ENCODE measurements around the gene TSEN2. TPM values are rescaled to one million over a fixed set of nuclear protein-coding genes. Genes with fewer than 3 reads are reported as not detected.
"Not testable (repeated sequence)": the region's sequence is repeated elsewhere in the genome, so short reads cannot be mapped to it uniquely, and the experiment has no call there.

The TSEN2 gene
- total RNA-seq, 1 donor from 2014 or later, result 13.4 TPM

DNA sequence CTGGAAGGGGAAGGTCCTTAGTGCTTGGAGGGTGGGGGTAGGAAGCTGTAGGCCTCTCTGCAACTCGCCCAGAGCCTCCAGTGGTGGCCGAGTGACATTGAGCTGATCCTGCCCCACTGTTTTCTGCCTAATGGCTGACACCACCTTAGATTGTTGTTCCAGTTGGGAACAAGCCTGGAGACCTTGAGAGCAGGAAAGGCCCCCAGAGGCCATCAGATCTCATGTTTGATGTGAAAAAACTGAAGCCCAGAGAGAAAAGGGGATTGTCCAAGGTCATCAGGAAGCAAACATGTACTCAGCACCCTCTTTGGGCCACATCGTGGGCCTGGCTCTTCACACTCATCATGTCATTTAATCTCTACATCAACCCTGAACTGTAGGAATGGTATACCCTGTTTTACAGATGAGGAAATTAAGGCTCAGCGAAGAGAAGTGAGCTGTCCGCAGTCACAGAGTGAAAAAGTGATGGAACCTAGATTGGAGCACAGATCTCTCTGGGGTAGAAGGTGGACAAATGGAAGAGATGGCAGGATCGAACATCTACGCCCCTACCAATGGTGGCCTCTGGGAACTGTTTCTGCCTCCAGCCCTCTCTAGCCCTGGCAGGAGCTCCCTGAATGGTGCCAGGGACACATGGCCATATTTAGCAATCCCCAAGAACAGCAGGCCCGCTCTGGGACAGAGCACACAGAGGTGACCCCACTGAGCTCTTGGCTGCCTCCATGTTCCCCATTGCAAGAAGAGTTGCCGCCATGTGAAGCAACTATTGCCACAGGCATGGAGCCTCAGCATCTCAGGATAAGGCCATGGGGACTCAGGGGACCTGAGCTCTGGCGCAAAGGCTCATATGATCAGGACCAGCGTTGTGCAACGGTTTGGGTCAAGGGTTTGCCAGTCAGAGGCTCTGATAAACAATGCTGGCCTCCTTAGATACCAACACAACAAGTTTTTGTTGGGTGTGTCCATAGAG is 31.6 kb upstream of the TSEN2 start:
- ATAC-seq, result no peak

DNA sequence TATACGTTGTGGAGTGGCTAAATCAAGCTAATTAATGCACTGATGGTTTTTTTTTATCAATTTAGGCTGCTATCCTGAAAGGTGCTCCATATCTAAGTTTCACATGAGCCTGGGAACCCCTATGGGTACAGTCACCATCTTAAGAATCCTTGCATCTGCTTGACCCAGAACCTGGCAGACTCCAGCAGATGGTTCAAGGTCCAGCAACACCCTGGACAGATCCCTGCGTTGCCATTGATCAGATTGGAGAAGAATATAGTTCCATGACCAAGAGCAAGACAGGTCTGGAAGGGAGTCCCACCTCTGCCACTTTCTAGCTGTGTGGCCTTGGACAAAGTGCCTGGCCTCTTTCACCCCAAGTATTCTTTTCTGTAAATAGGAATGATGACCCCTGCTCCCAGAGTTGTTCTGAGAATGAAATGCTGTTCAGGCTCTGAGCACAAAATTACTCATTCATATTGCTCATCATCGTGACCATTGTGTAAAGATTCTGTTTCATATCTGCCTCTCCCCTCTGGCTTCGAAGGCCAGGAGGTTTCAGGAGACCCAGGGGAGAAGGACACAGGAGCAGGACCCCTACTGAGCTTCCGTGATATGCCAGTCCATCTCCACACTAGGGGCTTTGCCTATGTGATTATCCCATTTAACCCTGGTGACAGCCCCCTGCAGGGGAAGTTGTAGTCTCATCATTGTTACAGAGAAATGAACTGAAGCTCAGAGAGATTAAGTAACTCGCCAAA is 30.0 kb upstream of the TSEN2 start:
- ATAC-seq, result no peak

DNA sequence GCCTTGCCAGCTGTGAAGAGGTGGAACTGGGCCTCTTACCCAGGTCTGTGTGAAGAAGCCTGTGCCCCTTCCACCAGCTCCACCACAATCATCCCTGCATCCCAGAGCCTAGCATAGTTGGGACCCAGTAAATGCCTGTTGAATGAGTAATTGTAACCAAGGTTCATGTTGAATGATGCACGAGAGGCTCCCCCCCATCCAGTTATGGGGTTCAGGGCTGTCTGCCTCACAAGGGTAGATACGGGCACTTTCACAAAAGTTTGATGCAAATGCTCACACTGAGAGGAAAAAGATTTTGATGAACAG is 29.5 kb upstream of the TSEN2 start:
- ATAC-seq, result no peak

DNA sequence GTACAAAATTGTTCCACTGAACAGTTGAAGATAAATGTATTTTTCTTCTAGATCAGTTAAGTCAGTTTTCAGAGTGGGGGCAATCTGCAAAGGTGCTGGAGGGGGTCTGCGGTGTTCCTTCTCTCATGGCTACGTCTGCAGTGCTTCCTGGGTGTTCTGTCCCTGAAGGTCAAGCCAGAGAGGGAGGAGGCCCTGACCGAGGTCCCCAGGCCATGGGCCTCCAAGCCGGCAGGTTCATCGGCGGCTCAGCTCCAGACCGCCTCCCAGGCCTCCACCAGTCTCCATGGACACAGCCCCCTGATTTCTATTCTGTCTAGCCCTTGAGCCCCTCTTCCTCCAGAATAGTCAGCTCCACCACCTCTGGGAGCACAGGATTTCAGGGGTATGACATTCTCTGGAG is 28.5 kb upstream of the TSEN2 start:
- ATAC-seq, result no peak

DNA sequence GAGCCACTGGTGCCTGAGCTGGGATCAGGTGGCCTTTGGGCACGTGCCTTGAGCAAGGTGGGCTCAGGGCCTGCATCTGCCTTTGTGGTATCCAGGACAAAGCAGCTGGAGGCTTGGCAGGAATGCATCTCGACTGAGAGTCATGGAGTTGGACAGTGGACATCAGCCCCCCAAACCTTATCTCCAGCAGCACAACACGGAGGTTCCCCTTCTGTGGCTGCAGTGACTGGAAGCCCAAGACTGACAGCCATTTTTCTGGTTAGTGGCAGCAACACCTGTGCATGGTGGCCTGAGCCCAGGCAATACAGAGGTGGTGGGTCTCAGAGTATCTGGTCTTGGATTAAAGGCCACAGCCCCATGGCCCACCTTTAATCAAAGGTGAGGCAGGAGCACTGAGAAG is 27.8 kb upstream of the TSEN2 start:
- ATAC-seq, result no peak

DNA sequence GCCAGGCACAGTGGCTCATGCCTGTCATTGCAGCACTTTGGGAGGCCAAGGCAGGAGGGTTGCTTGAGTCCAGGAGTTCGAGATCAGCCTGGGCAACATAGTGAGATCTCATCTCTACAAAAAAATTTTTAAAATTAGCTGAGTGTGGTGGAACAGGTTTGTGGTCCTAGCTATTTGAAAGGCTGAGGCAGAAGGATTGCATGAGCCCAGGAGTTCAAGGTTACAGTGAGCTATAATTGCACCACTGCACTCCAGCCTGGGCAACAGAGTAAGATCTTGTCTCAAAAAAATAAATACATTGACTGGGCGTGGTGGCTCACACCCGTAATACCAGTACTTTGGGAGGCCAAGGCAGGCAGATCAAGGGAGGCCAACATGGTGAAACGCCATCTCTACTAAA is 26.9 kb upstream of the TSEN2 start:
- not testable (repeated sequence) for ATAC-seq

DNA sequence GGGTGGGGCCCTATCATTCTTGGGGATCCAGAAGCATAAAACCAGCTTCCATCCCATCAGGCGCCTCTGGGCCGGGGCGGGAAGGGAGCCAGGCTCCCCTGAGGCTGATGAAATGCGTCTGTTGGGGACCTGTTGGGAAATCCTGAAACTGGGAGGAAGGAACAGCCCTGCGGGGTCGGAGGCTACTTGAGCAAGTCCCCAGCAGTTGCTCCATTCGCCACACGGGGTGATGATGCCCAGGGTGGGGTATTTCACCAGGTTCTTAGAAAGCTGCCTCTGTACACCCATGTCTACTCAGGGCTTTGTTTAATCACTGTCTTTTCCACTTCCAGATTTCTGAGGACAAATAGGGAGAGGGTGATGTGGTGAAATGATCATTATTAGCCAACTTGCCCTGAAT is 25.4 kb upstream of the TSEN2 start:
- no peak for ATAC-seq

DNA sequence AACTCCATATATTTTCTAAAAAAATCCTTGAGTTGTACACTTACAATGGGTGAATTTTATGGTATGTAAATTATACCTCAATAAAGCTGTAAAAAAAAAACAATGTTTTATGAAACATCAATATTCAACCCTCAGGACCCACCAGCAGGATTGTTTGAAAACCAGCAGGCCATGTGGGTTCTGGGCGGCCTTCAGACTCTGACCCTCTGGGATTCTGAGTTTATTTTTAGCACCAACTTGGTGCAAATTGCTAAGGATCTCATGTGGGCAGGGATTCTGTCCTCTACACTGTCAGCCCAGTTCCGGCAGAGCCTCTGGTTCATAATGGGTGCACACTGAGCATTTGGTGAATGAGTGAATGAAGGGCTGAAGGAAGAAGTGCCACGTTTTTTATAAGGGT is 24.2 kb upstream of the TSEN2 start:
- no peak for ATAC-seq

DNA sequence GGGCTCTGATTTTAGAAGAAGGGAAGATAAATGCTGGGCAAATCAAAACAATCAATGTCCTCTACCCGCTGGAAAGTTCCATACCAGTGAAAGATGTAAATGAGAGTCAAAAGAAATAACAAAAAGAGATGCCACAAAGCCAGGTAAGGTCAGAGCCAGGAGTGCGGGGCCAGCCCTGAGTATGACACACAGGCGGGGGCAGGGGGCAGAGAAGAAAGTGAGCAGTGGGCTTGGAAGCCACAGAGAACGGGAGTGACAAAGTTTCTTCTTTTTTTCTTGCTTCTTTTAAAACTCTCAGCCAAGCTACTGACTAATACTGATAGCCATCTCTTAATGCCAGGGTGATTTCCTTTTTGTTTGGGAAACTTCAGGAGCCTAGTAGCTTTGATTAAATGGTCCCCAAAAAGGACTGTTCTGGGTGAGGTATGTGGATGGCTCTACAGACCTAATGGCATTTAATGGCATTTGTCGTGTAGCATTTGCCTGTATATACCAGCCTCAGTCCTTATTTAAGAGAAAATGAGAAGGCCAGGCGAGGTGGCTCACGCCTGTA is 23.1 kb upstream of the TSEN2 start:
- no peak for ATAC-seq

DNA sequence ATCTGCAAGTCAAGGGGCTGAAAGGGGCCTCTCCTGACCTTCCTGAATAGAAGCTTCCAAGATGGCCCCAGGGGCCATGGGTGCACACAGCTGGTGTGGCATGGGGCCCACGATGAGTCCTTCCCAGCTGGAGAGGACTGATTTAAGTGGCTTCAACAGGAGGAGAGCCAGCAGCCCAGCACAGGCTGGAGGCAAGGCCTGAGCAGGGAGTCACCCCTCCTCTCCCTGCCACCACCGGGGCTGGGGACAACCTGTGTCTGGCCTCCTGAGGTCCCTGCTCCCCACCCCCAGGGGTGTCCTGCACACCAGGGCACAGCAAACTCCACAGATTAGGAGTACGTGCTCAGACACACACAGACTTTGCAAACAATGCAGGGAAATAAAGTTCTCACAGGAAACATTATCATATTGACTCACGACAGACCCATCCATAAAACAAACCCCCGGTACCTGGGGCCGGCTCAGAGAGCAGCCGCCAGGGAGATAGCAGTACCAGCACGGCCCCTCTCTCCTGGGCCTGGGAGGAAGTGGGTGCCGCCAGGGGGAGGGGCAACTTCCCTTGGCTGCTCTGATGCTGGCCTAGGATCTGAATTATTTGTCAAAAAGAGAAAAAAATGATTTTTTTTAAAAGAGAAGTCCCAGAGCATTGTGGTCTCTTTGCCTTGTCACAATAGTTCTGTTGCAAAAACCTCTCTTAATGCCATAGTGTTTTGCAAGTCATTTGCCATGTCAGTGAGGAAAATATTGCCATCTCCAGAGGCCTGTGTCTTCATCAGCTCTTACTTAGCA is 21.9 kb upstream of the TSEN2 start:
- peak; percentile 25 for ATAC-seq

DNA sequence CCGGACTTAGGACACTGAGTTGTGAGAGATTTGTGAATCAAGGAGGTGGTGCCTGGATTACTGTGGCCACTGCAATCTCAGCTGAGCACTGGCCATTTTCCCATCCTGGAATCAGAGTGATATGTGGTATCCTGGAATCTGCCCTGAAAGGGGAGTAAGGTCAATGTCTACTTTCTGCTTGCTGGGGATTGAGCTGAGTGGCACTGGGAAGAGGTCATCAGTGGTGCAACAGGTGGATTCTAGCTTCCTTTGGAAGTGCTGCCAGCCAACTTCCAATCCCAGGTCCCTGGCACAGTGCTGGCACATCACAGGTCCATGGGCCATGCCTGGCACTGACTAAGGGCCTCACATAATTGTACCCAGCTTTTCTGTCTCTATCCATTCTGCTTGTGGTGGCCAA is 20.6 kb upstream of the TSEN2 start:
- ATAC-seq, result no peak

DNA sequence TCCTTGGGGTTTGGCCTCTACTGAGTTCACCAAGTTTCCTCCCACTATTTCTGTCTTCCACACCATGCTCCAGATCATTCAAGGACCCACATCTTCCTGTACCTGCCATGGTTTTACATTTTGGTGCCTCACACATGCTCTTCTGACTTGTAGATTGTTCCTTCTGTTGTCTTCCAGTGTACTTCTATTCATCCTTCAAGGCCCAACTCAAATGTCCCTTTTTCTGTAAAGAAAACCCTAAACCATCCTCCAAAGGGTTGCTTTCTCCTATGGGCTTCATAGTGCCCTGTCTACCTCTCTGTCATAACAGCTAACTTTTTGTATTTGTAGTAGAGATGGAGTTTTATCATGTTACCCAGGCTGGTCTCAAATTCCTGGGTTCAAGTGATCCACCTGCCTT is 20.1 kb upstream of the TSEN2 start:
- no peak for ATAC-seq

DNA sequence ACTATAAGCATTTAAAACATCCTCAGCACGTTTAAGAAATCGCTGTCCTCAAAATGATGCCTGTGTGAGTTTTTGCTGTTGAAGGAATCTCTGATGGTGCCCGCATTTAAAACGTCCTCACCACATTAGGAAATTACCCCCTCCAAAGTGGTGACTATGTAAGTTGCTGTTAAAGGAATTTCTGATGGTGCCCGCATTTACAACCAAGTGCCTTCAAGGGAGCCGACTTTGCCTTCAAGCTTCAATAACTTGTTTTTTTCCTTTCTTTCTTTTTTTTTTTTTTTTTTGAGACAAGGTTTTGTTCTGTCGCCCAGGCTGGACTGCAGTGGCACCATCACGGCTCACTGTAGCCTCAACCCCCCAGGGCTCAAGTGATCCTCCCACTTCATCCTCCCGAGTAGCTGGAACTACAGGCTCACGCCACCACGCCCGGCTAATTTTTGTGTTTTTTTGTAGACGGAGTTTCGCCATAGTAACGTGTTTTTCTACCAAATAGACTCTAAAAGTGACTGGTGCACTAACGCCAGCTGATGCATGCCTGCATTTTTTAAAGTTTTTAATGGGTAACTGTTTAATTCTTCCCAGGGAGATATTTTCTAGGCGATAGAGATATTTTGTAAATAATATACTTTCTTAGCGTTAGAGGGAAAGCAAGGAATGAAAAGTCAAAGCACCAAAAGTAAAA is 19.0 kb upstream of the TSEN2 start:
- ATAC-seq, result no peak

DNA sequence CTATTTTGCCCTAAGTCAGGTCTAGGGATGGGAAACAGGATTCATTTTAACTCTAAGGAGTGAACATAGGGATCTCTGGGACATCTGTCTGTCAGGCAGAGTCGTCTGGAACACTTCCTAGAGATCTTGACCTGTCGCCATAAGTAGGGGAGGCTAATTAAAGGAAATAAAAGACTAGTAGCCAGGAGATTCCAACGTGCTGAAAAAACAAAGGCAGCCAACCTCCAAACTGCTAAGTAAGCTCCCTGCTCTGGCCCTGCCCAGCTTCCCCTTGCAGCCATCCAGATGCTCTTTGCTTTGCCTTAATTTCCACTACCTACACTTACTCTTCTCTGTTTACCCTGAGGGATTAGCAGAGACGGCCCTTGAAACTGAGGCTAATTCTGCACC is 18.4 kb upstream of the TSEN2 start:
- no peak for ATAC-seq

DNA sequence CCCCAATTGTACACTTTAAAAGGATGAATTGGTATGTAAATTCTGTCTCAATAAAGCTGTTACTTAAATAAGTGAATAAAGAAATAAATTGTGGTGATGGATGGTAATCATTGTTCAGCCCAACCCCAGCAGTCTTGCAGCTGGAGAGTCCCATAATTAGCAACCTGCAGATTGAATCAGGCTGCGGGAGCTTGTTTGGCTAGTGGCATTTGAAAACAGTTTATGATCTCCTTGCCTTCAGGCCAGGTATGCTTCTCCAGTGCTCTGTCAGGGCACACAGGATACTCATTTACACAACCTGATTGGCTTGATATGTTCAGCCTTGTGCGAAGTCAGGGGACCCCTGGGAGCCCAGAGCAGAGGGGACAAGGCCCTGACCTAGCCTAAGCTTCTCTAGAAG is 16.5 kb upstream of the TSEN2 start:
- ATAC-seq, result no peak

DNA sequence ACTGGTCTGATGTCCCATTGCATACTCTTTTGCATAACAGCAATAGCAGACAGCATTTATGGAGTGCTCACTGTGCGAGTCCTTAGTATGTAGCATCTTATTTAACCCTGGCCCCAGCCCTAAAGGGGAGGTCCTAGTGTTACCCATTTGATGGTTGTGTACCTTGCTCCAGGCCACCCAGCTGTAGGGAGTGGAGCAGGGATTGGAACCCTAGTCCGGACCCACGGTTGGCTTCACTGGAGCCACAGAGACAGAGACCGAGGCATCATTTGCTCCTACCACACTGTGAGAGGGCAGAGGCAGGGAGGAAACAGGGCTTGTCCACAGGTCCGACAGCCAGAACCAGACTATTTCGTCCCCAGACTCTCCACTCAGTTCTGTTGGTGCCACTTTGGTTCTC is 16.0 kb upstream of the TSEN2 start:
- no peak for ATAC-seq

DNA sequence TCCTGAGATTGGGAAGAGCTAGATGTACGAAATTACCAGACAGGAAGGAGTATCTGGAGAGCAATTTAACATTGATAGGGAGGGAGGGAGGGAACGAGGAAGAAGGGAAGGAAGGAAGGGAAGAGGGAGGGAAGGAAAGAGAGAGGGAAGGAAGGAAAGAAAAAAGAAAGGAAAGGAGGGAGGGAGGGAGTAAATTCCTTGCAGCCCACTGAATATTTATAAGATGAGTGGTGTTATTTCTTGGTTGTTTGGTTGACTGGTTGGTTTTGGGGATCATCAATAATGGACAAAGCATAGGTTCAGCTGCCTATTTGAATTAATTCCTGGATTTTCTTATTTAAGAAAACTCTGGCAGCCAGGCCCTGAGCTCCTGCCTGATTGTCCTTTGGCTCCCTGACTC is 15.5 kb upstream of the TSEN2 start:
- no peak for ATAC-seq

DNA sequence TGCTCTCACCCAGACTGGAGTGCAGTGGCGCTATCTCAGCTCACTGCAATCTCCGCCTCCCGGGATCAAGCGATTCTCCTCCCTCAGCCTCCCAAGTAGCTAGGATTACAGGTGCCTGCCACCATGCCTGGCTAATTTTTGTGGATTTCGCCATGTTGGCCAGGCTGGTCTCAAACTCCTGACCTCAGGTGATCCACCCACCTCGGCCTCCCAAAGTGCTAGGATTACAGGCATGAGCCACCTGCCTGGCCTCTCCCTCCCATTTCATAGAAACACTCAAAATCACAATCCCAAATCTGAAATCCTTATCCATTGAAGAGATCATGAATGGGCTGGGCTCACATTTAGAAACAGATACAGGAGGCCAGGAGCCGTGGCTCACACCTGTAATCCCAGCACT is 15.1 kb upstream of the TSEN2 start:
- ATAC-seq, result not testable (repeated sequence)

DNA sequence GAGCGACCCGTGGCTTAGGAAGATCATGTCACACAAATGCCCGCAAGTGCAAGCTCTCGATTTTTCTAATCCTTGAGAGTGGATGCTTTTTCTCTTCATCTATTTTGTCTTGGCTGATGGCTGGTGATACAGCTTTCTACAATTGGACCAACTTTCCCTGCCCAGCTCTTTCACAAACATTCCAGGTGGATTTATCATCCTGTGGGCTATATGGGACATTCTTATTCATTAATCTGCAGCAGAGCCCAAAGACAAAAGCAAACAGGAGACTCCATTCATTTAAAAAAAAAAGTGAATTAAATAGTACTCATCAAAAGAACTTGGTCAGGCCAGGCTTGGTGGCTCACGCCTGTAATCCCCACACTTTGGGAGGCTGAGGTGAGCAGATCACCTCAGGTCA is 14.2 kb upstream of the TSEN2 start:
- no peak for ATAC-seq

DNA sequence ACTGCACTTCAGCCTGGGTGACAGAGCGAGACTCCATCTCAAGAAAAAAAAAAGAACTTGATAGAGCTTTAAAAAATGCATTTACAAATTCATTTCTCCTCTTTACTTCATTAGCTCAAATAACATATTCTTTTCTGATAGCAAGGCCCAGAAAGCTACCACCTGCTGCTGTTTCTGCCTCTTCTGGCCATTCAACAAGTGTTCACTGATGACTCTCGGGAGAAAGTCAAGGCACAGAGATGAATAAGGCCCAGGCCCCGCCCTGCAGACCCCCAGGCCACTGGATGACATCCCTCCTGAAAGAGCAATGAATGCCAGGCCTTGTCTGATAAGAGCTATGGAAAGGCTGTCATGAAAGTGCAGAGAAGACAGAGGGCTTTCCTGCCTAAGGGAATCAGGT is 13.6 kb upstream of the TSEN2 start:
- no peak for ATAC-seq

DNA sequence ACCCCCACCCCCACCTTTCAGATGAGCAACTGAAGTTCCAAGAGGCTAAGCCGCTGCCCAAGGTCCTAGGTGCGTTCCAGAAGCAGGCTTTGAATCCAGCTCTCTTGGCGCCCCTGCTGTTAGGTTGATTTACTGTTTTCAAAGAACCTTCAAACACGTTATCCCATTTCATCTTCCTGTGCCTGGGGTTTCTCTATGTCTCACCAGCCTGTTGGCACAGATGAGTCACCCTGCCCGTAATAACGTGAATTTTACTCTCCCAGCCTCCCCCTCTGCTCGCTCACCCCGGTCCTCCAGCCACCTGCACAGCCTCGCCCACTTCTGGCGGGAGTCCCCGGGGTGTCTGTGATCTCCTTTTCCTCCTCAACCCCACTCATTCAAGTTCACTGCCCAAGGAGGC is 13.0 kb upstream of the TSEN2 start:
- peak; percentile 61 for ATAC-seq

DNA sequence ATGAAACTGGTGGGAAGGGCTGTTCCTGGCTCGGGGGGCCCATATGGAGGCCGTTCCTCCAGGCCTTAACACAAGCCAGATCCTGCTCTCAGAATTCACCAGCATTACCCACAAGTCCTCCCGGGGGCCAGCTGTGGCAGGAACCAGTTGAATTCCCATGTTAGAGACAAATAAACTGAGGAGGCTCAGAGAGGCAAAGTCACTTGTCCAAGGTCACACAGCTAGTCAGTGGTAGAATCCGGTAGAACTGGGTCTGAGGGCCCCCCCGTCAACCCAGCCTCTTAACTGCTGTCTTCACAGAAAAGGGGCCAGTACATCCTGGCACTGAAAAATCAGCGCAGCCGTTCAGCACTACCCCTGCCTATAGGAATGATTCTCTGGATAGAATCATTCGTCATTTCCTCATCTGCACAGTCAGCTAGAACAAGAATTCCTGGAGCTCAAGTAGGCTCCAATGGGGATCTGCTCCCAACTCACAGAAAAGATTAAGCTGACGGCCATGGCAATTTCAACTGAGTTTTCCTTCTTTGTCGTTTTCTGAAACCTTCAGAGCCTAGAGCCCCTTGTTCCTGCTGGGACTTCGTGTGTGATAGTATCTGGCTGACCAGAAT is 12.2 kb upstream of the TSEN2 start:
- no peak for ATAC-seq

Data from esophagus mucosa (tissue), 1 donor.